ENCODE measurements around the gene GLIPR1. TPM values are rescaled to one million over a fixed set of nuclear protein-coding genes. Genes with fewer than 3 reads are reported as not detected.
"Not testable (repeated sequence)": the region's sequence is repeated elsewhere in the genome, so short reads cannot be mapped to it uniquely, and the experiment has no call there.

GLIPR1 gene
- total and polyA plus RNA-seq, 4 donors, result 3.7 to 33.8 (median 19.8) TPM

GRCh38 chr12:75509621-75510020, 29.1 kb downstream of the GLIPR1 start:
- Histone ChIP-seq H3K27me3 (ENCODE audit: control insufficient read depth in 3 of 3, insufficient read depth in 3 of 3, low read length in 2 of 3) (no peaks in the 10 kb centered on the region), H3K9ac (ENCODE audit: insufficient read depth in 1 of 2, low read length in 2 of 2) (peak overlapping the region in 1 of 2 donors; percentile 97), H3K4me1 (ENCODE audit: control insufficient read depth in 5 of 5, insufficient read depth in 5 of 5, low read length in 5 of 5) (peaks cover 0 to 16% (median 13%) of the 10 kb centered on the region in 5 donors), H3K27ac (ENCODE audit: low read depth in 1 of 2, low read length in 1 of 2) (no peak overlapping the region), H3K9me3 (ENCODE audit: control insufficient read depth in 4 of 4, insufficient read depth in 3 of 4, low read length in 3 of 4) (no peaks in the 10 kb centered on the region), H3K36me3 (ENCODE audit: control insufficient read depth in 4 of 4, insufficient read depth in 4 of 4, low read length in 4 of 4) (peaks cover 0 to 13% (median 2%) of the 10 kb centered on the region in 4 donors), H3K4me3 (no peak overlapping the region)
- DNase-seq (no peak), ATAC-seq (ENCODE audit: insufficient read depth, low FRiP score) (no peak)
- WGBS, 2 donors, result 60 to 82% methylated on average over 4 of the region's 4 CpGs
- TF ChIP-seq CTCF (IDR thresholded peaks at IDR 0.05; ENCODE audit: control extremely low read depth, extremely low read depth), result no peak

- peak within 1 kb of the TSS; percentile 95 for H3K4me3 ChIP-seq
- DNase-seq, result peak; percentile 96 to 99 (median 99)
- peaks cover 0 to 16% (median 13%) of the 10 kb centered on the region in 5 donors for H3K4me1 ChIP-seq (ENCODE audit: control insufficient read depth in 5 of 5, insufficient read depth in 5 of 5, low read length in 5 of 5)
- H3K36me3 ChIP-seq (ENCODE audit: control insufficient read depth in 4 of 4, insufficient read depth in 4 of 4, low read length in 4 of 4), result peaks cover 0 to 9% (median 2%) of the 10 kb centered on the region in 4 donors
- H3K9me3 ChIP-seq (ENCODE audit: control insufficient read depth in 4 of 4, insufficient read depth in 3 of 4, low read length in 3 of 4), result no peaks in the 10 kb centered on the region
- H3K27ac ChIP-seq (ENCODE audit: low read depth in 1 of 2, low read length in 1 of 2), result peak within 1 kb of the TSS; percentile 71 to 72
- H3K9ac ChIP-seq (ENCODE audit: insufficient read depth in 1 of 2, low read length in 2 of 2), result peak within 1 kb of the TSS; percentile 93 to 97
- TF ChIP-seq CTCF (IDR thresholded peaks at IDR 0.05; ENCODE audit: control extremely low read depth, extremely low read depth), result no peak
- WGBS, 2 donors, result 3 to 4% methylated on average over 47 of the region's 47 CpGs
- no peaks in the 10 kb centered on the region for H3K27me3 ChIP-seq (ENCODE audit: control insufficient read depth in 3 of 3, insufficient read depth in 3 of 3, low read length in 2 of 3)
- ATAC-seq (ENCODE audit: insufficient read depth, low FRiP score), result peak; percentile 100
Measured at GRCh38 chr12:75511116-75512048, 30.8 kb downstream of the GLIPR1 start, which contains the start of gene KRR1. KRR1 (minus strand) TSS chr12:75511609; CDS start chr12:75511597, 12 bp downstream.

- ATAC-seq (ENCODE audit: insufficient read depth, low FRiP score), result not testable (repeated sequence)
Measured at GRCh38 chr12:75521224-75521623, 40.7 kb downstream of the GLIPR1 start.

GRCh38 chr12:75522124-75522523, 41.6 kb downstream of the GLIPR1 start:
- not testable (repeated sequence) for DNase-seq; H3K9me3 ChIP-seq (ENCODE audit: control insufficient read depth in 4 of 4, insufficient read depth in 3 of 4, low read length in 3 of 4); H3K36me3 ChIP-seq (ENCODE audit: control insufficient read depth in 4 of 4, insufficient read depth in 4 of 4, low read length in 4 of 4); H3K9ac ChIP-seq (ENCODE audit: insufficient read depth in 1 of 2, low read length in 2 of 2); ATAC-seq (ENCODE audit: insufficient read depth, low FRiP score); H3K4me3 ChIP-seq; H3K4me1 ChIP-seq (ENCODE audit: control insufficient read depth in 5 of 5, insufficient read depth in 5 of 5, low read length in 5 of 5); H3K27ac ChIP-seq (ENCODE audit: low read depth in 1 of 2, low read length in 1 of 2); H3K27me3 ChIP-seq (ENCODE audit: control insufficient read depth in 3 of 3, insufficient read depth in 3 of 3, low read length in 2 of 3)
- WGBS, 2 donors, result 92 to 93% methylated on average over 5 of the region's 5 CpGs

More at GRCh38 chr12:75521224-75521623, 40.7 kb downstream of the GLIPR1 start:
- H3K27ac ChIP-seq (ENCODE audit: low read depth in 1 of 2, low read length in 1 of 2); H3K36me3 ChIP-seq (ENCODE audit: control insufficient read depth in 4 of 4, insufficient read depth in 4 of 4, low read length in 4 of 4); H3K4me3 ChIP-seq; DNase-seq; H3K4me1 ChIP-seq (ENCODE audit: control insufficient read depth in 5 of 5, insufficient read depth in 5 of 5, low read length in 5 of 5); H3K27me3 ChIP-seq (ENCODE audit: control insufficient read depth in 3 of 3, insufficient read depth in 3 of 3, low read length in 2 of 3); H3K9me3 ChIP-seq (ENCODE audit: control insufficient read depth in 4 of 4, insufficient read depth in 3 of 4, low read length in 3 of 4); H3K9ac ChIP-seq (ENCODE audit: insufficient read depth in 1 of 2, low read length in 2 of 2): not testable (repeated sequence)

Measured in lung (tissue), 12 donors.